DMS114 treated with DMSO at 0.1 percent for 48 hours (cell line): Measurements from ENCODE around the gene COL7A1.
A peak's percentile ranks its signal among the peaks of the same experiment; 100 is the strongest.

Source experiments
- DNase-seq: peaks from one replicate; lab custom pipeline; 2025; ENCODE audit not compliant: unreplicated experiment; lab: John Stamatoyannopoulos, UW

Gene COL7A1

DNA sequence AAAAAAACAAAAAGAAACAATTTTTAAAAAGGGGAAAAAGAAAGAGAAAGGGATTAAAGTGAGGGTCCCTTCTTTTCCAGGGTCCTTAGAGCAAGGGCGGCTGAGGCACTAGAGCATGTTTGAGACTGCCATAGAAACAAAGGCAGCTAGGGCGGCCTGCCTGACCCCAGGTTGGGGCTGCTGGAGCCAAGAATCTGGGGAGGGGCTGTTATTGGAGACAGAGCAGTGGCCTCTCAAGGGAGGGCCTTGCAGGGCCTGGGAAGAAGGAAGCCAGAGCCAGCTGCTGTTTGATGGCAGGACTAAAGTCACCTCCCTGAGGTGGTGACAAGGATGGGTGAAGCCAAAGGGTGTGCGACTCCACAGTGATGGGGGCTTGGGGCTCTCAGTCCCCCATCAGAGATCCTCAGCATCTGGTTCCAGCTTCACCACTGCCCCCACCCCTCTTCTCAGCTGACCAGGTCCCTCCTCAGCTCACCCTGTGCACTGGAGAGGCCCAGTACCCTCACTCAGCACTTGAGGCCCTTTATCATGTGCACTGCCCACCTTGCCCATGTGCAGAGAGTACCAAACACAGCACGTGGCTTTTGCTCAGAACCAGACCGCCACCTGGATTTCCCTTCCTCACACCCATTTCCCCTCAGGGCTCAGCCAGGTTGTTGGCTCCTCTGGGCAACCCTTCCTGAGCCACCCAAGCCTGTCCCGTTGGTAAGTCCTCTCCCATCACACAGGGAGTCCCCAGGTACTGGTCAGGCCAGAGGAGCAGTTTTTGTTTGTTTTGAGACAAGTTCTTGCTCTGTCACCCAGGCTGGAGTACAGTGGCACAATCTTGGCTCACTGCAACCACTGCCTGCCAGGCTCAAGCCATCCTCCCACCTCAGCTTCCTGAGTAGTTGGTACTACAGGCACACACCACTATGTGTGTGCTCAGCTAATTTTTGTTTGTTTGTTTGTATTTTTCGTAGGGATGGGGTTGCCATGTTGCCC lies 24.7 kb upstream of the COL7A1 start:
- DNase-seq: no peak

DNA sequence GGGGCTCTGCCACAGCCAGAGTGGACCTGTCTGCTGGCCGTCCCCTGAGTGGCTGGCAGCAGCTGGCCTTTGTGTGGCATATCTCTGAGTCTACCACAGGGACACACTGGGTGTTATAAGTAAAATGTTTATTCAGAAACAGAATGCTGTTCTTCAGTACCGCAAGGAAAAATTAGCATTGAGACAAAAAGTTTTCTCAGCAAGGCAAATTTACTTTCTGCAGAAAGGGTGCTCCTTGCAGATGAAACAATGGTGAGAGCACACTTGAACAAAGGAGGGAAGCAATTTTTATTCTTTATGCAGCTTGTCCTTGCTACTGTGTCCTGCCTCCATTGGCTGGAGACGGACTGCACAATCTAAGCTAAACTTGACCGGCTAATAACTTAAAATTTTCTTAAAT lies 22.4 kb upstream of the COL7A1 start:
- no peak for DNase-seq

DNA sequence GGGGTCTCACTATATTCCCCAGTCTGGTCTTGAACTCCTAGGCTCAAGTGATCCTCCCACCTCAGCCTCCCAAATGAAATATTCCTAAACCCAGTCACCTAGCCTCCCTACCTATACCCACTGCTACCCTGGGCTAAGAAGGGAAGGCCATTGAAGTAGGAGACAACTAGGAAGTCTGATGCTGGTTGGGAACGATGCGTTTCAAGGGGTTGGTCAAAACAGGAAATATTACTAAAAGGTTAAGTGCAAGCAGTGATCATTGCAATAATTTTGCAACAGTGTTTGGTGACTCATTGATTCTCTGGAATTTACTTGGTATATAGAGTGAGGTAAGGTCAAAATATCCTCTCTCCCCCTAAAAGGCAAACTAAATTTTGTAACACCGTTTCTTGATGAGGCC lies 18.9 kb upstream of the COL7A1 start:
- DNase-seq: no peak

DNA sequence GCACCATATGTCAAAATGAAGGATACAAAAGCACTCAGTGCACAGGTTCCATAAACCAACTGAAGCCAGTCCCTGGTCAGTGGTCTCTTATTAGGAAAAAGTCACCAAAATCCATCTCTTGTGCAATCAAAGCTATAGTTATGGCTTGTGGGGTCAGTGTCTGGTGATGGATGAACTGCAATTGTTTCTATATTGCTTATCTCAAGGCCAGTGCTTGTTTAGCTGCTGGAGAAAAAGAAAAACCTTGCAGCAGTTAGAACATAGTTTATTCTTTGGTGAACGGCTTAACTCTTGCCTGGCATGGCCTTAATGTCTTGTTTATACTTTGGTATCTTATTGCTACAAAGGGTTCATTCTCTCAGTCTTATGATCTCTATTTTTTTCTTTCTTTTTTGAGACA lies 17.2 kb upstream of the COL7A1 start:
- no peak for DNase-seq

DNA sequence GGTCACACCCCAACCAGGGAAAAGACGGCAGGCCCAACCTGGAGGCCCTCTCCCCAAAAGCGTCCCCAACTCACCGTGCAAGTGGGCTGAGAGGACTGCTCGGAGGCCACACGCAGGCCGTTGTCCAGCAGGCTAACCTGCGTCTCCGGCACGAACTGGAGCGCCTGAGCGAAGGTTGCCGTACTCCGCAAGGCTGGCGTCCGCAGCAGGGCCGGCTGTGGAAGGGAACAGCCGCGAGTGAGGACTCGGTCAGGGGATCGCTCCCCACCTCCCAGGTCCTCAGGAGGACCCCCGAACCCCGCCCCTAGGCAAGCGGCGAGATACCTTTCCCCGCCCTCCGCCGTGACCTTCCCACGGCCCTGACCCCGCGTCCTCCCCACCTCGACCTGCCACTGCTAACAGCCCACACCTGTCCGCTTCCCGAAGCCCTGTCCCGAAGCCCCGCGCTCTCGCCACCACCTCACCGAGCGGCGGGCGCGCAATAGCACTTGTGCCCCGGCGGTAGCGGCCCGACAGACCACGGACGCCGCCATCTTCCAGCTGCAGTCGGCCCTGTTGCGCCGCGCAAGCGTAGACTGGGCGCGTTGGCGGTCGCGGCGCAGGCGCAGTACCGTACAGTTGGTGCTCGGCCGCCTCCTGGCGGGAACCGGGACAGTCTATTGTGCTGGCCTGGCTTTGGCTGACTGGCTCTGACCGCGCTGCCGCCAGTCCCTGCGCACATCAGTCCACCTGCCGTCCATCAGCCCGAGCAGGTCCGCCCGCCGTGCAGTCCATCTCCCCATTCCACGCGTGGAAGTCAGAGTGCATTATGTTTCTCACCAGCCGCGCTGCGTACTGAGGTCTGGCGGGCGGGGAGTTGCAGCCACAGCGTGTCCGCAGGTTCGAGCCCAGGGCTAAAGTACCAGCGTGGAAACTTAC lies 14.2 kb upstream of the COL7A1 start, which contains the start of gene UQCRC1:
UQCRC1 (minus strand) TSS at position 559 of the 918 bp plus-strand sequence; CDS start at position 533, 26 bp downstream.
- peak; percentile 85 for DNase-seq

DNA sequence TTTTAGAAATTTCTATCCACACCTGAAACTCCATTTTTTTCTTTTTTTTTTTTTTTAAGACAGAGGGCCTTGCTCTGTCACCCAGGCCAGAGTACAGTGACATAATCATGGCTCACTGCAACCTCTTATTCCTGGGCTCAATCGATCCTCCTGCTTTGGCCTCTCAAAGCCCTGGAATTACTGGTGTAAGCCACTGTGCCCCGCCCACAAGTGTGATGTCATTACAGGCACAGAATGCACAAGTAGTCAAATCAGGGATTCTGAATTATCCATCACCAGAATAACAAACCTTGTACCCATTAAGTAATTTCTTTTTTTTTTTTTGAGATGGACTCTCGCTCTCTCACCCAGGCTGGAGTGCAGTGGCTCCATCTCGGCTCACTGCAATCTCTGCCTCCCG lies 12.4 kb upstream of the COL7A1 start:
- no peak for DNase-seq

DNA sequence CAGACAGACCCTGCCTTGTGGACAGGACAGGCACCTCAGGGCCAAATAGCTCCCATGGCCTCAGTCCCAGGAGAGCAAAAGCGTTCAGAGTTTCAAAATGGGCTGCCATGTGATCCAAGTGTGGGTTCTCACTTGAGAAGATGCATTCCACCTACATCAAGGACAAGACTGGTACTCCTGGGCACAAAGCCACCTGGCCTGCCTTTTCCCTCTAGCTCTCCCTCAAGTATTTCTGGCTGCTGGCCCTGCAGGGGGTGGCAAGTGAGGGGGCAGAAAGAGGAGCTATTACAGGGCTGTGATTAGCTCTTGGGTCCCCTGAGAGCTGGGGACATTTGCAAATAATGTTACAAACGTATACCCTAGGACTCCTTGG lies 6.5 kb upstream of the COL7A1 start:
- DNase-seq: no peak

DNA sequence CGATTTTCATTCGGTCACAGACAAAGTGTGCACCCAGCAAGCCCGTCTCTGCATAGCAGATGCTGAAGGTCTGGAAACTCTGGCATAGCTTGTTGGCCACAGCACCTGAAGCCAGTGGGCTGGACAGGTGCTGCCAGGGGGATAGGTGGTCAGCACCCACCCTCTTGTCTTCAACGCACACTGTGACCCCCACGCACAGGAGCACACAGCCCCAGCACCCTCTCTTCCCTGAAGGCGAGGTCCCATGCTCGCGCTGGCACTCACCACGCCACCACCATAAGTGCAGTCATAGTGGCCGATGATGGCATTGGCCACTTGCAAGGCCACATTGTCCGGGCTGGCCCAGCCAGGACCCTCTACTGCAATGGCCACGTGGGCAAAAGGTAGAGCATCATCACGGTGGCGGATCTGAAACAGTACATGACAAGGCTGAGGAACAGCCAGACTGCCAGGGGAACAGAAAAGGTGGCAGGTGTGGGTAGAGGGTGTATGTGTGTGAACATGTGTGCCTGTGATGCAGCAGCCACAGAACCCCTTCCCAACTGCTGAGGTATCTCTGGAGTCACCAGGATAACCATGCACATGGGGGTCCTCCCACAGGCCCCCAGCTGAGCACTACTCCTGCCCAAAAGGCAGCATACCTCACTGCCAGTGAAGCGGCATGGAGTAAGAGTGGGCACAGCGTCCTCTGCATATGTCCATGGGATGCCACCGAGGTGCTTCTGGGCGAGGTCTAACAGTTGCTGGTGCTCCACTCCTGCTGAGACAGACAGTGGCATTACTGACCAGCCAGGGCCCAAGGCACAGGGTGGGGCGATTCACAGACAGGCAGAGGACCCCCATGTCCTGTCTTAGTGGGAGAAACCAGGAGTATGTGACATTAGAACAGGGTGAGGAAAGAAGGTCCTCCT lies 5.8 kb upstream of the COL7A1 start:
- DNase-seq: no peak

DNA sequence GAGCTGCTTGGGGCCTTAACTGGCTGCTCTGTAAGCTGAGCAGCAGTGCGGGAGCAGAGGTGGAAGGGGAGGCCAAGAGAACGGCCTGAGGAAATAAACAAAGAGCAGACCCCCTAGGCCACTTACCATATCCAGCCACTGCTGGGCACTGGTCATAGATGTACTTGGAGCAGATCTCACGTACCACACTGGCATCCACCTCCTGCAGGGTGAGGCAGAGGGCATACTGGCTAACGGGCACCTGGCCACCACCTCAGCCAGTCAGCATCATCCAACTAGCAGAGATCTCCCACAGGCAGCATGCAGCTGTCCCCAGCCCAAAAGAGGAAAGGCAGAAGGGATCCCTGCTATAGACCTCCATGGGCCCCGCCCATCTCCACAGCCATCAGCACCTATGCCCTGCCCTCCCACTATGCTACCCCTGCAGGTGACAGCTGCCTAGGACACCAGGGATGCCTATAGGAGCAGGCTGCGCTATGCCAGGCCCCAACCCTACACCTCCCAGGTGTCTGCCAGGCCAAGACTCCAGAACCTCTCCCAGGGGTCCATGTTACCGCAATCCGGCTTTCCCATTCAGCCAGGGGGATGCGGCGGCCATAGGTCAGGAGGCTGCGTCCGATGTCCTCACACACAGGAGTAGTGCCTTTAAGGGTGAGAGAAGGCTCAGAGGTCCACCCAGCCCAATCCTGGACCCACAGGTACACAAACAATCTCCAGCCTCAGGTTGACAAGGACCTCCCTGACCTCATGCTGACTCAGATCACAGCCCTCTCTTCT lies 4.6 kb upstream of the COL7A1 start:
- DNase-seq: no peak

DNA sequence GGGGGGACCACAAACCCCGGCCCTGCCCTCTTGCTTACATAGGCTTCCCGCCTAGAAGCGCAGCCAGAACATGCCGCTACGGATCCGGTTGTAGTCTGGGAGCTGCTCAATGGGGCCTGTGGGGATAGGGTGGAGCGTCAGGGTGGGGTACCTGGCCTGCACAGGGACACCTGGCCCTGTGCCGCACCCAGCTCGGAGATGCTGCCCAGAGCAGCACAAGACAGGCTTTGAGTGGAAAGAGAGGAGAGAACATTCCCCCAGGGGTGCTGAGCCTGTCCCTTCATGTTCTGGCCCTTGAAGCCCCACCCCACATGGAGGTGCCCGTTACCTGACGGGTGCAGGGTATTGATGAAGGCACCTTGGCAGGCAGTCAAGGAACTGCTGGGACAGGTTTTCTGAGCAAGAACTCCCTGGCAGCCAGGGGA lies 4.0 kb upstream of the COL7A1 start:
- no peak for DNase-seq

DNA sequence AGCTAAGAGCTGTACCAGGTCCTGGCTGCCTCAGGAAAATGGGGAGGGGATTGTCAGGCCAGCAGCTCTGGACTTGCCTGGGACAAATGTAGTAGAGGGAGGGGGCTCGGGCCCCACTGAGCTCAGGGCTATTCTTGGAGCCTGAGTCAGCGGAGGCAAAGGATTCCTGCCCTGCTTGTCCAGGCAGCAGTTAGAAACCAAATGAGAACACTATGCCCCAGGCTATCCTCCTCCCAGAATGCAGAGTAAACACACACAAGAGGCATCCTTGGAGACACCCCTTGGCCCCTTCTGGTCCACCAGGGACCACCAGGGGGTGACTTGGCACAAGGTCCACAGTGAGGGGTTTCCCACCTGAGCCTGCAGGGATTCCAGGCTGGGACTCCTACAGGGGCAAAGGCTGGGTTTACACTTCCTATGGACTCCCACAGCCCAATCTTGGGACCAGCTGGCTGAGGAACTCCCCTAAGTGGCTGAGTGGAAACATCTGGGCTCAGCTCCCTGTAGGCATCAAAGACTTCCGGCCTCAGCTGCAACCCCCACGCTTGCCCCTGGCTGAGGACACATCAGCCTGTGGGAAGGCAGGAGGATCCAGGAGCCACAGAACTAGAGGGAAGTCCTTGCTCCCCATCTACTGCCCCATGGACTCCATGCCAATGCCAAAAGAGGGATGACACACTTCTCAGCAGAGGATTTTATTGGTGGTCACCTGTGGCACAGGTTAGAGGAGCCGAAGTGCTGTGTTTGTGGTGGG lies 3.4 kb upstream of the COL7A1 start:
- DNase-seq: no peak

DNA sequence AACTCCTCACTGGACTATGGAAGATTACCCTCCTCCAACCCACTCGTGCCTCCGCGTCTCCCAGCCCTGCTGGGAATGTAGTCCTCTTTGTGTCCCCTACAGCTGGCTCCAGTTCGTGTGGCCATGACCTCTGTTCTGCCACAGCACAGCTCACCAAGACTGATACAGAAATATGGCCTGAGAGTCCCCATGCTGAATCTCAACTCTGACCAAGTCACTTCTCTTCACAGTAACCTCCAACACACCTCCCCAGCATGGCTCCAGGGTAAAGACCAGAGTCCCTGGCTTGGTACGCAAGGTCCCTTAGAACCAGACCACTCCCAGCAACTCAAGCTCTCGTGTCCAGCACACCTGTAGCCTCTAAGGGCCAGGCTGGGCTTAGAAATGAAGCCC lies 2.3 kb upstream of the COL7A1 start:
- no peak for DNase-seq

DNA sequence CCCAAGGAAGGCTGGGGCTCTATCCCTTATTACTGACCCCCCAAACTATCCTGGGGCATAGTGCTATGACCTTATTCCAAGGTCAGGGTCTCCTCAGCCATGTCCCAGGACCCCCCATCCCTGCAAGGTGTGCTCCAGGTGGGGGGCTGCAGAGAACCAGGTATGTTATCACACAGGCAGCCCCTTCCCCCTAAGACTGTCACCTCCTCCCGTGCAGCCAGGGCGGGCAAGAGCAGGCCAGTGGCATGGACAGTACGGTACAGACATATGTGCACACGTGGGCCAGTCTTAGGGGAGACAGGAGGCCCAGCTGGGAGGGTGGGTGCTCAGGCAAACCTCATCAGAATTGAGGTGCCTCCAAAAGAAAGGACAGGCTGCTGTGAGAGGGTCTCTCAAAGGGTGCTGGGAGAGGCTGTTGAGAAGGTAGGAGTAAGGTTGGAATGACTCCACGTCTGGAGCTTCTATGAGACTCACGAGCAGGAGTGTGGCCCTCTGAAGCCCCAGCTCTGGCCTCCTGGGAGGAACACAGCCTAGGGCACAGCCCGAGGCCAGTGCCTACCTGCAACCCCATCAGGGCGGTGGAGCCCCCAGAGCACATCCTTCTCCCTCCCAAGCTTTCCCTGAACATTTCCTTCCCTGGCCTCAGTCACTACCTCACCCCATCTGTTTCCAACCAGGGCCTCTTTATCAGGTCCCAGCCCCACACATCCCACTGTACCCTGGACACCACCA lies 1.7 kb upstream of the COL7A1 start:
- no peak for DNase-seq

DNA sequence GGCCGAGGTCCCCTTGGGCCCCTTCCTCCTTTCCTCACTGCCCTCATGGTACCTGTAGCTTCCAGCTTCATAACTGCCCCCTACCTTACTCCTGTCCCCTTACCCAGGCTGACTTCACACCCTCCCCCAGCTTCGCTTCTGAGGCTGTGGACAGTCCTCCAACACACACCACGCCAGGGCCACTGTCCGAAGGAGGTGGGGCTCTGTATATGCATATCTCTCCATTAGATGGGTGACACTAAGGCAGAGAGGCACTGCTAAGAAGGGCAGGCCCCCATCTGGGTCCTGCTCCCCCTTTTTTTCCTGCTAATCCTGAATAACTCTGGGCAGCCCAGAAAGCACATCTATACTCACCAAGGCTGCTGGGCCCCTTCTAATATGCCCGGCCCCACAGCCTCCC lies 1.0 kb upstream of the COL7A1 start:
- DNase-seq: no peak

DNA sequence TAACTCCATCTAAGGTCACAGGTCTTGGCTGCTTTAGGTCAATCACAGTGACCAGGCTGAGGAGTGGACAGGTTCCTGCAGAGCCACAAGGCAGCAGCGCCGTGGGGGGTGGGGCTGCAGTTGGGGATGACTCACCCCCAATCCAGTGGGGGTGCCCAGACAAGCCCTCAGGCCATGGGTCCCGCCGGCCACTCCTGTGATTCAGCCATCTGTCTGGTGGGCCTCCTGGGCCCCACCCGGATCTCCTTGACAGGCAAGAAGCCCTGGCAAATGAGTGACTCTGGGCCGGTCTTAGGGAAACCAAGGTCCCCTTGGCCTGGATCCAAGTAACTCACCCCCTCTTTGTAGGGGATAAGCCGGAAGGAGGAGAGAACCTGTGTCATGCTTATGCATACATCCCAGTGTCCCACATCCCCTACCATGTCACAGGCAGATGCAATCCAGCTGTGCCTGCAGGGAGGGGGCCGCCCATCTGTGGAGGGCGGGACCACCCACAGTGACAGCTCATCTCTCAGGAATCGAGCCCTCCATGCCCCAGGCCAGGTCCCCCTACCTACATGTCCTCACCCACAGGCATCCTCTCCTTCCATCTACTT lies 495 bp upstream of the COL7A1 start:
- no peak for DNase-seq

DNA sequence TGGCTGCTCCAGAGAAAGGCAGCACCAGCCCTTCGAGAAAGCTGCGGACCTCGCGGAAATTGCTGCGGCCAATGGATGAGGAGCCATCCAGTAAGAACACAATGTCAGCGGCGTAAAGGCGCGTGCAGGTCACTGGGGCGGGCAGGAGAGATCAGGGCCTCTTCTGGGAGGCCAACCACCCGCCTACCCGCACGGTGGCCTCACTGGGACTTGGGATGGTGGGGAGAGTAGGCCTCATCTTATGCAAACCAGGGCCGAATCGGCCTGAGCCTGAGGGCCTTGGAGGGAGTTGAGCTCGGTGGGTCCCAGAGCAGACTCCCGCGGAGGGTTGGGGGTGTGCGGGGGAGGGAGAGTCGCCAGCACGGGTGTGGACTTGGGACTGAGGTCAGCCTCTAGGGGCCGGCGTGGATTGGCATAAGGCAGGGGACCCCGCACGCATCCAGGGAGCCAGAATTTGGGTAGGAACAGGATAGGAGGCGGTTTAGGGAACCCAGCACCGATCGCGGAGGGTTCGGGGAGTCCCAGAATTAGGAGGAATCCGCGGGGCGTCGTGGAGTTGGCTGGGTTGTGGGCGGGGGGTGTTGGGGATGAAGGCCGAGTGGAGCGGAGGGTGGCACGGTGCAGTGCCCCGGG lies 596 bp downstream of the COL7A1 start:
- DNase-seq: no peak

DNA sequence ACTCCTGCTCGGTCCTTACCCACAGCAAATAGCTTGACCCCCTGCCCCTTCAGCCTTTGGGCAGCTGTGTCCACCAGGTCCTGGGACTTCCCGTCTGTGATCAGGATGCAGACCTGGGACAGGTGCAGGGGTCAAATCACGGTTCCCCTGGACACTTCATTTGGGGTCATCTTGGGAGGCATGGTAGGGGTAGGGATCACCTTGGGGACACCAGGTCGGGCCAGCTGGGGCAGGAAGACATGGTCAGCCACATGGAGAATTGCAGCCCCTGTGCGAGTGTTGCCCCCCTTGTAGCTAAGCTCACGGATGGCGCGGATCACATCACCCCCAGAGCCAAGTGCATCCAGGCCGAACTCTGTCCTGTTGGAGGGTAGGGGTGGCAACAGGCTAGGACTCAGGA lies 1.8 kb downstream of the COL7A1 start:
- DNase-seq: no peak
